Fibroblast of lung (primary cell): ENCODE measurements around the gene CERK.

Source experiments
- CTCF ChIP-seq, 2 donors: IDR thresholded peaks in 1 of 2; conservative IDR thresholded peaks in 1 of 2; 1 replicate in 1 of 2; 2 replicates in 1 of 2; pipeline ENCODE4 v1.5.1; 2011 to 2012; ENCODE audit warnings: low read length in 2 of 2, control low read depth in 1 of 2, inconsistent platforms in 1 of 2, low read depth in 1 of 2, mild to moderate bottlenecking in 1 of 2
- EZH2 ChIP-seq: IDR thresholded peaks from 2 replicates; pipeline ENCODE4 v1.5.1; 2012; ENCODE audit warnings: low read length, control low read depth, mild to moderate bottlenecking; ENCODE audit errors: missing control alignments

- TF ChIP-seq CTCF (conservative IDR thresholded peaks at IDR 0.05 in 1 of 2, IDR thresholded peaks at IDR 0.05 in 1 of 2; ENCODE audit: low read depth in 1 of 2, low read length in 2 of 2) (no peak), EZH2 (no peak)
Observed at GRCh38 chr22:46659791-46660186, 78.3 kb downstream of the CERK start.
